Cortex of kidney (tissue), 1 donor: ENCODE results near the gene CDK14.
"Not testable (repeated sequence)": the region's sequence is repeated elsewhere in the genome, so short reads cannot be mapped to it uniquely, and the experiment has no call there.

ENCODE experiments used
- DNase-seq: peaks from one replicate; lab custom pipeline; 2025; lab: John Stamatoyannopoulos, UW

The CDK14 gene

GRCh38 chr7:90804370-90804769, 208.2 kb downstream of the CDK14 start:
- no peak for DNase-seq

- DNase-seq: not testable (repeated sequence)
Measured at GRCh38 chr7:90815552-90815951, 219.4 kb downstream of the CDK14 start.

GRCh38 chr7:90816511-90817142, 220.5 kb downstream of the CDK14 start:
- DNase-seq: no peak

- DNase-seq: no peak
Measured at GRCh38 chr7:90817151-90817550, 221.0 kb downstream of the CDK14 start.

- no peak for DNase-seq
Measured at GRCh38 chr7:90817846-90818245, 221.7 kb downstream of the CDK14 start.

GRCh38 chr7:90818341-90818740, 222.2 kb downstream of the CDK14 start:
- DNase-seq: no peak

- no peak for DNase-seq
Measured at GRCh38 chr7:90821961-90822620, 226.0 kb downstream of the CDK14 start.

GRCh38 chr7:90824386-90825307, 228.5 kb downstream of the CDK14 start:
- DNase-seq: no peak

GRCh38 chr7:90825779-90826178, 229.7 kb downstream of the CDK14 start:
- no peak for DNase-seq

GRCh38 chr7:90828601-90829000, 232.5 kb downstream of the CDK14 start:
- DNase-seq: no peak

- DNase-seq: no peak
Measured at GRCh38 chr7:90830308-90830707, 234.2 kb downstream of the CDK14 start.

GRCh38 chr7:90832726-90833125, 236.6 kb downstream of the CDK14 start:
- DNase-seq: no peak

- DNase-seq: no peak
Measured at GRCh38 chr7:90833443-90833842, 237.3 kb downstream of the CDK14 start.

GRCh38 chr7:90834771-90835170, 238.7 kb downstream of the CDK14 start:
- DNase-seq: no peak

- DNase-seq: no peak
Measured at GRCh38 chr7:90835861-90836260, 239.7 kb downstream of the CDK14 start.

- DNase-seq: no peak
Measured at GRCh38 chr7:90836937-90837336, 240.8 kb downstream of the CDK14 start.

- DNase-seq: no peak
Measured at GRCh38 chr7:90838799-90839198, 242.7 kb downstream of the CDK14 start.

GRCh38 chr7:90839316-90839715, 243.2 kb downstream of the CDK14 start:
- no peak for DNase-seq

GRCh38 chr7:90839727-90840291, 243.7 kb downstream of the CDK14 start:
- no peak for DNase-seq

- no peak for DNase-seq
Measured at GRCh38 chr7:90841759-90842429, 245.8 kb downstream of the CDK14 start.

GRCh38 chr7:90842430-90842788, 246.3 kb downstream of the CDK14 start:
- DNase-seq: no peak

GRCh38 chr7:90843472-90843871, 247.4 kb downstream of the CDK14 start:
- DNase-seq: no peak
